Epidermal melanocyte (primary cell): ENCODE data around the gene LTN1.

Experiments
- DNase-seq: peaks from one replicate; pipeline ENCODE4 v3.0.0; 2011; ENCODE audit warnings: low spot score; ENCODE audit not compliant: insufficient read length

Gene LTN1

GRCh38 chr21:28883931-28884330 lies 108.7 kb downstream of the LTN1 start:
- no peak for DNase-seq

- no peak for DNase-seq
These were observed 110.3 kb downstream of the LTN1 start for GRCh38 chr21:28882345-28882744.
